AG10803 (cell line): Measurements from ENCODE around the gene SH3BP5.
A peak's percentile ranks its signal among the peaks of the same experiment; 100 is the strongest.

Experiments
- DNase-seq: peaks from one replicate; pipeline ENCODE4 v3.0.0; 2010; ENCODE audit warnings: low read depth
- H3K4me3 ChIP-seq: 2 replicates; pipeline ENCODE4 v1.5.1; 2011; ENCODE audit warnings: mild to moderate bottlenecking, low read length, control low read depth
- TF ChIP-seq, protein P1 (sequence below): conservative IDR thresholded peaks from 2 replicates; pipeline ENCODE4 v1.5.1; 2011; ENCODE audit warnings: mild to moderate bottlenecking, low read length, control low read depth, inconsistent platforms

The SH3BP5 gene

DNA sequence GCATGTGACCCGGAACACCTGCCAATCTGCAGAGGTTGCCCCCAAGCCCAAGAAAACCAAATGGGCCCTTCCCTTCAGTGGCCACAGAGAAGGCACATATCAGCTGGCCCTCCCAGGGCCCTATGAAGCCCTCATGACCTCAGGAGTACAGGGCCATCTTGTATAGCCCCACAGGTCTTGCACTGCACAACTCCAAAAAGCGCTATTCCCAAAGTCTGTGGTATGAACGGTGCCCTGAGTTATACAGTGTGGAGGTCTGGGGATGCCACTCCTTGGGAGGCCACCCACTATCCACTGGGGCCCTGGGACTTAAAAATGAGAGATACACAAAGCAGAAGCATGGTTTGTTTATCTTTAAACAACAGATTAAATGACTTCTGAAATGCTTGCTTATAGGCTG is 64.9 kb downstream of the SH3BP5 start:
- no peak for DNase-seq
- H3K4me3 ChIP-seq, result no peak overlapping the region
- TF ChIP-seq, protein P1, sequence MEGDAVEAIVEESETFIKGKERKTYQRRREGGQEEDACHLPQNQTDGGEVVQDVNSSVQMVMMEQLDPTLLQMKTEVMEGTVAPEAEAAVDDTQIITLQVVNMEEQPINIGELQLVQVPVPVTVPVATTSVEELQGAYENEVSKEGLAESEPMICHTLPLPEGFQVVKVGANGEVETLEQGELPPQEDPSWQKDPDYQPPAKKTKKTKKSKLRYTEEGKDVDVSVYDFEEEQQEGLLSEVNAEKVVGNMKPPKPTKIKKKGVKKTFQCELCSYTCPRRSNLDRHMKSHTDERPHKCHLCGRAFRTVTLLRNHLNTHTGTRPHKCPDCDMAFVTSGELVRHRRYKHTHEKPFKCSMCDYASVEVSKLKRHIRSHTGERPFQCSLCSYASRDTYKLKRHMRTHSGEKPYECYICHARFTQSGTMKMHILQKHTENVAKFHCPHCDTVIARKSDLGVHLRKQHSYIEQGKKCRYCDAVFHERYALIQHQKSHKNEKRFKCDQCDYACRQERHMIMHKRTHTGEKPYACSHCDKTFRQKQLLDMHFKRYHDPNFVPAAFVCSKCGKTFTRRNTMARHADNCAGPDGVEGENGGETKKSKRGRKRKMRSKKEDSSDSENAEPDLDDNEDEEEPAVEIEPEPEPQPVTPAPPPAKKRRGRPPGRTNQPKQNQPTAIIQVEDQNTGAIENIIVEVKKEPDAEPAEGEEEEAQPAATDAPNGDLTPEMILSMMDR, result no peak

DNA sequence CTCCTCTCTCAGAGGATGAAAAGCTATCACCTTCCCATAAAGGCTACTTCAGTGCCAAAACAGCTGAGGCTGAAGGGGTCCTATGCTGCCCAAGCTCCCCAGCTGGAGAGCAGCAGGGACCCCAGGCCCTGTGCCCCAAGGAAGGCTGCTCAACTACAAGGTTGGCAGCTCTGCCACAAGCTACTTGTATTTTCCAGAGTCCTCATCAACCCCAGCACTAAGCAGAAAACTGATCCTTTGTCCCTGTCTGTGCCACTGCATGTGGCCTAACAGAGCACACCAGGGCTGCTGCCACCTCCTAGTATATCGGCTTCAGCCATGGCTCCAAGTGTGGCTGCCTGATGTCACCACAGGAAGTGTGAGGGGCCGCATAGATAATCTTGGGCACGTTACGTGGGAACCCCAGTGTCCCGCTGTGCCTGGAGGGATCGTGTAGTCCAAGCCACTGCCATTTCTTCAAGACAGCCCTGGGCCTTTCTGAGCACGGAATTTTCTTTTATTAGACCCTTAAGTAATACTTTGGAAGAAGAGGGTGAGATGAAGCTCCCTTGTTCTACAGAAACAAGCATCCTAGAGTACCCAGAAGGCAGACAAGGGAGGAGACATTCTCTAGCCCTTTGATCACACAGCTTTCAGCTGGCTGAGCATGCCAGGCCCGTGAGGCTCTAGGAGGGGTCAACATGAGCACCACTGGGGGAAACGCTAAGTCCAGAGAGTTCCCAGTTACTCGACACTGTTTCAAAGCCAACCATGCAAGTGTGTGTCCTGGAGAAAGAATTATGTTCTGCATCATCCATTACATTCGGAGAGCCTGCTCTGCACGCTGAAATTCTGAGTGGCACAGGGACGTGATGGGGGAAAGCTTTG is 65.6 kb downstream of the SH3BP5 start:
- no peak for DNase-seq
- no peak overlapping the region for H3K4me3 ChIP-seq
- TF ChIP-seq, protein P1, result no peak

DNA sequence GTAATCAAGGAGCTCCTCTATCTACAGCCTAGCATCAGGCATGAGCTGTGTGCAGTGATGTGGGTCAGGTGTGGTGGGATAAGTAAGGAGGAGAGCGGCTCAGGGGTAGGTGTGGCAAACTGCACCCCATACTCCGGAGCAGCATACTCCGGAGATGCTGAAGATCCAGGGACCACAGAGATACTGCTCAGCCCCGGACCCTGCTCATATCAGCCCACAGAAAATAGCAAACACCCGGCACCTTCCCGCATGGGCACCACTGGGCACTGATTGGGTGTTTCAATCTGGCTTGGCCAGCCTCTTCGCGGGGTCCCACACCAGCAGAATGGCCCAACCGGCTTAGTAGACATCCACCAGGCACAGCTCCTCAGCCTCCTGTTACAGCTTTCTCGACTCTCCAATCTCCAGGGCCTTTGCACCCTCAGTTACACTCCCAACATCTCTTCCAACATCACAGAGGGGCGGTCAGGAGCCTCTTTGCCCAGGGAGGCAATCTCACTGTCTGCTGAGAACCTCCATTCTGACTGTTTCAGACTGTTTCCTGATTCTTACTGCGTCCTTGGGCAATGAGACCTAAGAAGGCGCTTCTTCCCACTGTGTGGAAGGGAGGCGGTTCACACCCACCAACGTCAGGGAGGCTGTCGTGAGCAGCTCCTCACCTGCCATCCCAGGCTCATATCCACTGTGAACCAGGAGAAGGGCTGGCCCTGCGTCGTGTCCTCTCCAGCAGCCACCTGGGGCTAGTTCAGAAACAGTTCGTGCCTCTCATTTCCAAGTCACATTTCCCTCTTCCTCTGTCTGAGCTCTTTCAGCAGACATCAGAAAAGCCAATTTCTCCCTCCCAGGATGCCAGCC is 66.5 kb downstream of the SH3BP5 start:
- DNase-seq, result no peak
- TF ChIP-seq, protein P1, result no peak
- H3K4me3 ChIP-seq, result no peak overlapping the region

DNA sequence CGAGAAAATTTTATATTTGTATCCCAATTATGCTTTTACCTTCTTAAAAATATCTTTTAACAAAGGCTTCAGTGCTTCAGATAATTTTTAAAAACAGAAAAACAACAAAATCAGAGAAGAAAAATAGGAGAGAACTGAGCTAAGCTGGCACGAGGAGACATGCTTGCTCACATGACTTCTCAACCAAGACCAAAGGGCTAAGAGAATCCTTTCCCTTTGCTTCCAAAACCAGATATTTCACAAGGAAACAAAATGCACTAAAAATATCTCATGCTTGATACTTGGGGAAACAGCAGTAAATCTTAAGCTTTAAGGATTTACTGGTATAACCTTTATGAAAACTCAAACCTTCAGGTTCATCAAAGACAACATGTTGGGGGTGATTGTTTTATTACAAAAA is 67.9 kb downstream of the SH3BP5 start:
- H3K4me3 ChIP-seq, result no peak overlapping the region
- peak; percentile 31 for DNase-seq
- TF ChIP-seq, protein P1, result no peak

DNA sequence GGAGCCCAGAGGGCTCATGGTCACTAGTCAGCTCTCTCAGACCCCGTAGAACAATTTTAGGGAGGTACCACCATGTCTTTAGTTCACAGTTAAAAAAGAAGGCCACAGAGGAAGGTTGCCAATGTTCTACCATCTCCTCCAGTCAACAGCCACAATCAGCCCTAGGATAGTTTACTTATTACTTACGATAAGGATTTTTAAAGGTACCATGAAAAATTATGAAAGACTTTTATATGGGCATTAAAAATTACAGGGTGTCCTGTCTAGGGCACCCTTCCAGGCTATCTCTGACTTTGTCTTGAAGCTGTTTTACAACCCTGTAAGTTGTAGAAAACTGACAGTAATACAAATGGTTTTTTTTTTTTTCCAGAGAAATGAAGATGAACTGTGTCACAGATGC is 68.5 kb downstream of the SH3BP5 start:
- H3K4me3 ChIP-seq, result no peak overlapping the region
- no peak for DNase-seq
- TF ChIP-seq, protein P1, result no peak

DNA sequence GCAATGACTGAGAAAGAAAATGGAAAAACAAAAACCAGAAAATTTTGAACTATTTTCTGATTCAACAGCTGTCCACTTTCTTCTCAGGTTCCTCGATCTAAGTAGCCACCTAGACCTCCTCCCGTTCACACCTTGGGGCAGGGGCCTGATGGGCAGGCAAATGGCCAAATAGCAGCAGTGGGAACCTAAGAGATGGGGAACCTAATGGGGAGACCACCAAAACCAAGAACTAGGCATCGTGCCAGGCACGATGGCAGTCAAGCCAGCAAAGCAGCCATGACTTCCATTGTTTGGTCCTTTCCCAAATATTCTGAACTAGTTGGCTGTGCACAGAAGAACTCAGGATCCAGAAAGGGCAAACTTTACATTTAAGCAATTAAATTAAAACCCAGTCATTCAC is 69.3 kb downstream of the SH3BP5 start:
- DNase-seq, result no peak
- H3K4me3 ChIP-seq, result no peak overlapping the region
- TF ChIP-seq, protein P1, result no peak

DNA sequence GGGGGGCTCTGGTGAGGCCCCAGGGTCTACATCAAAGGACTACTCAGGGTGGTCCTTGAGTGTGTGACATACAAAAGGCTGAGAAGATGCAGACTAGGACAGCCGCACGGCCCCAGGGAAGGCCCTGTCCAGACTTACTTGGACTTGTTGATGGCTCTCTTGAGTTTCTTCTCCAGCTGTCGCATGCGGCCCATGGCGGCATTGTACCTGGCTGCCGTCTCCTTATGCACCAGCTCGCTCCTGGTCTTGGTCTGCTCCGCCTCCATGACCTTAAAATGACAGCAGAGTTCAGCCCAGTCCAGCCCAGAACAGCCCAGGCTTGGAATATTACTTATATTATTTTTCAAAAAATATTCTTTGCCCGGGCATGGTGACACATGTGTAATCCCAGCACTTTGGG is 70.4 kb downstream of the SH3BP5 start:
- H3K4me3 ChIP-seq, result no peak overlapping the region
- no peak for DNase-seq
- TF ChIP-seq, protein P1, result no peak
